Mesodermal cell (in vitro differentiated cells): ENCODE data around the gene MAP7D1.
"Not testable (repeated sequence)": the region's sequence is repeated elsewhere in the genome, so short reads cannot be mapped to it uniquely, and the experiment has no call there.

Source experiments
- H3K27ac ChIP-seq: 2 replicates; pipeline ENCODE4 v1.7.0; 2013; ENCODE audit warnings: mild to moderate bottlenecking, low read depth, low read length, moderate library complexity; ENCODE audit not compliant: severe bottlenecking
- H3K36me3 ChIP-seq: 2 replicates; pipeline ENCODE4 v1.7.1; 2013; ENCODE audit warnings: mild to moderate bottlenecking, low read length, moderate library complexity; ENCODE audit not compliant: control insufficient read depth, insufficient read depth
- H3K4me1 ChIP-seq: one replicate; pipeline ENCODE4 v1.7.1; 2013; ENCODE audit warnings: mild to moderate bottlenecking, low read length; ENCODE audit not compliant: insufficient read depth, control insufficient read depth, poor library complexity, severe bottlenecking
- H3K4me3 ChIP-seq: 2 replicates; pipeline ENCODE4 v1.7.0; 2013; ENCODE audit warnings: low read length, control low read depth, mild to moderate bottlenecking; ENCODE audit not compliant: insufficient read depth, poor library complexity, severe bottlenecking; ENCODE audit errors: extremely low read depth
- H3K9me3 ChIP-seq: 2 replicates; pipeline ENCODE4 v1.7.1; 2013; ENCODE audit warnings: mild to moderate bottlenecking, low read length, moderate library complexity; ENCODE audit not compliant: control insufficient read depth
- WGBS, 2 experiments: methylation state at CpG; one replicate each; pipeline ENCODE4 v1.1.5; 2013; ENCODE audit warnings: missing lambda C conversion rate in 2 of 2; ENCODE audit not compliant: insufficient coverage in 2 of 2; 5-methylcytosine and 5-hydroxymethylcytosine counted together

The MAP7D1 gene

GRCh38 chr1:36208978-36209703 is 53.2 kb downstream of the MAP7D1 start:
- Histone ChIP-seq H3K4me1 (no peaks in the 10 kb centered on the region), H3K27ac (no peak overlapping the region), H3K4me3 (no peak overlapping the region), H3K9me3 (no peaks in the 10 kb centered on the region), H3K36me3 (no peaks in the 10 kb centered on the region)
- WGBS, 2 experiments: 88% methylated on average over 2 to 6 of the region's 6 CpGs

- Histone ChIP-seq H3K4me3 (no peak overlapping the region), H3K4me1 (no peaks in the 10 kb centered on the region), H3K36me3 (no peaks in the 10 kb centered on the region), H3K27ac (no peak overlapping the region), H3K9me3 (no peaks in the 10 kb centered on the region)
- 93 to 100% methylated on average over 2 of the region's 3 CpGs for WGBS, 2 experiments
Measured at GRCh38 chr1:36211307-36211706, 55.3 kb downstream of the MAP7D1 start.

GRCh38 chr1:36211841-36212240 is 55.9 kb downstream of the MAP7D1 start:
- Histone ChIP-seq H3K4me1 (no peaks in the 10 kb centered on the region), H3K9me3 (no peaks in the 10 kb centered on the region), H3K4me3 (no peak overlapping the region), H3K36me3 (no peaks in the 10 kb centered on the region), H3K27ac (no peak overlapping the region)
- WGBS, 2 experiments: 90 to 94% methylated on average over 2 of the region's 2 CpGs

GRCh38 chr1:36212782-36213181 is 56.8 kb downstream of the MAP7D1 start:
- Histone ChIP-seq H3K36me3 (no peaks in the 10 kb centered on the region), H3K4me3 (no peak overlapping the region), H3K9me3 (no peaks in the 10 kb centered on the region), H3K27ac (no peak overlapping the region), H3K4me1 (no peaks in the 10 kb centered on the region)
- WGBS, 2 experiments: 94 to 96% methylated on average over 2 of the region's 2 CpGs

- H3K9me3 ChIP-seq: no peaks in the 10 kb centered on the region
- no peak overlapping the region for H3K27ac ChIP-seq
- 92 to 93% methylated on average over 1 of the region's 2 CpGs for WGBS, 2 experiments
- no peaks in the 10 kb centered on the region for H3K36me3 ChIP-seq
- no peak overlapping the region for H3K4me3 ChIP-seq
- H3K4me1 ChIP-seq: no peaks in the 10 kb centered on the region
Measured at GRCh38 chr1:36217670-36218069, 61.7 kb downstream of the MAP7D1 start.

GRCh38 chr1:36221901-36222300 is 65.9 kb downstream of the MAP7D1 start:
- H3K9me3 ChIP-seq, H3K4me3 ChIP-seq, H3K27ac ChIP-seq: not testable (repeated sequence)
- peaks cover 15% of the 10 kb centered on the region for H3K4me1 ChIP-seq
- H3K36me3 ChIP-seq: peaks cover 17% of the 10 kb centered on the region
- 96% methylated on average over 5 to 6 of the region's 7 CpGs for WGBS, 2 experiments

GRCh38 chr1:36222481-36223380 is 66.8 kb downstream of the MAP7D1 start:
- Histone ChIP-seq H3K36me3 (peaks cover 24% of the 10 kb centered on the region), H3K4me3 (peak overlapping the region; percentile 94), H3K27ac (peak overlapping the region; percentile 96), H3K4me1 (peaks cover 15% of the 10 kb centered on the region), H3K9me3 (no peaks in the 10 kb centered on the region)
- 91 to 93% methylated on average over 29 of the region's 33 CpGs for WGBS, 2 experiments

GRCh38 chr1:36223381-36223995 is 67.5 kb downstream of the MAP7D1 start:
- Histone ChIP-seq H3K9me3 (no peaks in the 10 kb centered on the region), H3K27ac (peak overlapping the region; percentile 96), H3K36me3 (peaks cover 32% of the 10 kb centered on the region), H3K4me3 (peak overlapping the region; percentile 94), H3K4me1 (peaks cover 15% of the 10 kb centered on the region)
- WGBS, 2 experiments: 29 to 30% methylated on average over 7 to 11 of the region's 16 CpGs

GRCh38 chr1:36223996-36224536 is 68.1 kb downstream of the MAP7D1 start, which contains the start of gene THRAP3:
THRAP3 (plus strand) TSS chr1:36224443; CDS start chr1:36282564, 58,121 bp downstream.
- Histone ChIP-seq H3K4me1 (peaks cover 15% of the 10 kb centered on the region), H3K36me3 (peaks cover 38% of the 10 kb centered on the region), H3K9me3 (no peaks in the 10 kb centered on the region), H3K27ac (peak within 1 kb of the TSS; percentile 96), H3K4me3 (peak within 1 kb of the TSS; percentile 94)
- 1% methylated on average over 35 to 37 of the region's 45 CpGs for WGBS, 2 experiments

GRCh38 chr1:36224537-36225282 is 68.8 kb downstream of the MAP7D1 start:
- Histone ChIP-seq H3K27ac (peak overlapping the region; percentile 96), H3K9me3 (no peaks in the 10 kb centered on the region), H3K4me1 (peaks cover 15% of the 10 kb centered on the region), H3K4me3 (peak overlapping the region; percentile 94), H3K36me3 (peaks cover 41% of the 10 kb centered on the region)
- WGBS, 2 experiments: 0% methylated on average over 21 to 23 of the region's 29 CpGs
